GM23338 (cell line): Measurements from ENCODE around the gene FHAD1. TPM values are rescaled to one million over a fixed set of nuclear protein-coding genes. Genes with fewer than 3 reads are reported as not detected.
A peak's percentile ranks its signal among the peaks of the same experiment; 100 is the strongest.

Experiments
- ATAC-seq: fragments of 200-7000 bp; cut with Tn5 transposase; 3 replicates; pipeline ENCODE4 v1.9.1; 2020
- DNase-seq: peaks from one replicate; pipeline ENCODE4 v3.0.0-alpha.2; 2015; ENCODE audit warnings: low spot score
- H2AFZ ChIP-seq: fragments of 200-600 bp; sonication (generic); 2 replicates; pipeline ENCODE4 v1.8.0; 2016; ENCODE audit warnings: antibody characterized with exemption, mild to moderate bottlenecking, moderate library complexity
- H3F3A ChIP-seq: fragments of 200-600 bp; sonication (generic); replicated peaks from 2 replicates; pipeline ENCODE4 v1.8.0; 2017; ENCODE audit warnings: antibody characterized with exemption, mixed run types, low read depth
- H3K27ac ChIP-seq: fragments of 200-600 bp; sonication (generic); 2 replicates; pipeline ENCODE4 v1.6.1; 2016; ENCODE audit warnings: low read depth
- H3K27me3 ChIP-seq: fragments of 200-600 bp; sonication (generic); 2 replicates; pipeline ENCODE4 v1.8.0; 2016; ENCODE audit warnings: mild to moderate bottlenecking, mixed run types, moderate library complexity; ENCODE audit not compliant: insufficient read depth
- H3K36me3 ChIP-seq: fragments of 200-600 bp; sonication (generic); 2 replicates; pipeline ENCODE4 v1.8.0; 2016; ENCODE audit warnings: mild to moderate bottlenecking; ENCODE audit not compliant: insufficient read depth
- H3K4me1 ChIP-seq: fragments of 200-600 bp; sonication (generic); 2 replicates; pipeline ENCODE4 v1.8.0; 2016; ENCODE audit warnings: mild to moderate bottlenecking, moderate library complexity; ENCODE audit not compliant: insufficient read depth
- H3K4me2 ChIP-seq: fragments of 200-600 bp; sonication (generic); 2 replicates; pipeline ENCODE4 v1.7.1; 2017; ENCODE audit warnings: mixed run types
- H3K4me3 ChIP-seq: fragments of 200-600 bp; sonication (generic); 2 replicates; pipeline ENCODE4 v1.6.1; 2016; ENCODE audit warnings: mixed run types
- H3K79me2 ChIP-seq: fragments of 200-600 bp; sonication (generic); replicated peaks from 2 replicates; pipeline ENCODE4 v1.8.0; 2017; ENCODE audit warnings: mild to moderate bottlenecking; ENCODE audit not compliant: insufficient read depth
- H3K9me2 ChIP-seq: fragments of 200-600 bp; sonication (generic); 2 replicates; pipeline ENCODE4 v1.8.0; 2017; ENCODE audit not compliant: insufficient read depth
- H4K20me1 ChIP-seq: fragments of 200-600 bp; sonication (generic); replicated peaks from 2 replicates; pipeline ENCODE4 v1.8.0; 2017; ENCODE audit warnings: mild to moderate bottlenecking; ENCODE audit not compliant: insufficient read depth
- H3K27ac Mint-ChIP-seq: 2 replicates; pipeline ENCODE4 v1.8.0; 2020; ENCODE audit warnings: inconsistent platforms, mild to moderate bottlenecking, moderate library complexity, mixed read lengths
- H3K27me3 Mint-ChIP-seq: 3 replicates; pipeline ENCODE4 v1.8.0; 2022; ENCODE audit warnings: low read depth, mild to moderate bottlenecking, moderate library complexity, mixed read lengths, inconsistent platforms; ENCODE audit not compliant: insufficient read depth, poor library complexity
- H3K36me3 Mint-ChIP-seq: 3 replicates; pipeline ENCODE4 v1.8.0; 2021; ENCODE audit warnings: low read depth, mild to moderate bottlenecking, inconsistent platforms, moderate library complexity, mixed read lengths
- H3K4me1 Mint-ChIP-seq: 3 replicates; pipeline ENCODE4 v1.8.0; 2020; ENCODE audit warnings: mild to moderate bottlenecking, inconsistent platforms, mixed read lengths
- H3K4me3 Mint-ChIP-seq: 3 replicates; pipeline ENCODE4 v1.8.0; 2021; ENCODE audit warnings: moderate library complexity, mild to moderate bottlenecking, inconsistent platforms, mixed read lengths
- H3K9me3 Mint-ChIP-seq: 3 replicates; pipeline ENCODE4 v1.8.0; 2020; ENCODE audit warnings: moderate library complexity, mild to moderate bottlenecking, inconsistent platforms, mixed read lengths
- EZH2 ChIP-seq: fragments of 200-600 bp; sonication (generic); IDR thresholded peaks from one replicate; pipeline ENCODE4 v1.8.0; 2017; ENCODE audit warnings: antibody characterized with exemption, mild to moderate bottlenecking, low read depth; ENCODE audit not compliant: unreplicated experiment
- POLR2AphosphoS5 ChIP-seq: IDR thresholded peaks from 2 replicates; pipeline ENCODE4 v1.6.1; 2016; ENCODE audit warnings: antibody characterized with exemption, low read depth
- ZNF114 ChIP-seq: fragments of 250-450 bp; sonication (Bioruptor Pico); IDR thresholded peaks from 2 replicates; pipeline ENCODE4 v1.5.0; 2020; ENCODE audit warnings: mild to moderate bottlenecking, moderate library complexity
- polyA plus RNA-seq: library from polyadenylated mRNA; unstranded; fragments of >200 nt; fragmentation: Nextera tagmentation; extraction: Ambion mirVana; gene quantifications from 2 replicates; pipeline ENCODE4 v1.2.1, GENCODE V29; 2016
- total RNA-seq: library from RNA; depleted of rRNA; stranded (reverse); fragments of >200 nt; shearing (Covaris generic); gene quantifications from 2 replicates; pipeline ENCODE4 v1.2.3, GENCODE V29; 2014
- TF ChIP-seq, protein P1 (sequence below), 2 experiments: fragments of 200-600 bp in 1 of 2; sonication (generic) in 1 of 2; conservative IDR thresholded peaks; 2 replicates each; pipeline versions ENCODE4 v1.5.1 to v1.6.1; 2016 to 2017; ENCODE audit warnings: antibody characterized with exemption in 2 of 2, low read depth in 2 of 2, mild to moderate bottlenecking in 2 of 2, moderate library complexity in 1 of 2
- TF ChIP-seq, protein P2 (sequence below): IDR thresholded peaks from one replicate; pipeline ENCODE4 v1.6.1; 2018; ENCODE audit warnings: antibody characterized with exemption; ENCODE audit not compliant: unreplicated experiment

FHAD1 gene
- total and polyA plus RNA-seq, 2 experiments from 2014 or later, result 1.8 to 3.3 TPM

DNA sequence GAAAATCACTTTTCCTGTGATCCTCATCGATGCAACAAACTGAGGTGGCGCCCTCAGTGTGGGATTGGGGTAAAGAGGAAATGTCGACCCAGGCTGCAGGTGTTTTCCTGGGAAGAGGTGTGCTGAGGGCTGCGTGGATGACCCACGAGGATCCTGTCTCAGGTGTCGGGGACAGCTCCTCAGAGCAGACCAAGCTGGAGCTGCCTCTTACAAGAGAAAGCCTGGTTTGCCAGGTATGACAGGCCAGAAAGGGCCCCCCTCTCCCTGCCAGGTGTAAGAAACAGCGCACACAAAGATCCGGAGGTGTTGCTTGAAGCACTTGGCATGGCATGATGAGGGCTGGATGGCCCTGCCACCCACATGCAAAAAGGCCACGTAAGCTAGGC, 12.6 kb downstream of the FHAD1 start:
- H3K9me3 Mint-ChIP-seq, result no peaks in the 10 kb centered on the region
- peaks cover 19% of the 10 kb centered on the region for H3K4me1 Mint-ChIP-seq
- no peak overlapping the region for H3K27ac Mint-ChIP-seq
- Histone ChIP-seq H3K9me2 (no peaks in the 10 kb centered on the region), H3K4me3 (no peak overlapping the region), H3K36me3 (no peaks in the 10 kb centered on the region), H3K4me2 (no peak overlapping the region), H2AFZ (peak overlapping the region; percentile 7; the same call in 1 of the 2 replicates), H3K27ac (no peak overlapping the region), H3K27me3 (no peaks in the 10 kb centered on the region), H3K79me2 (no peaks in the 10 kb centered on the region), H3F3A (no peaks in the 10 kb centered on the region), H3K4me1 (no peaks in the 10 kb centered on the region), H4K20me1 (no peaks in the 10 kb centered on the region)
- no peak overlapping the region for H3K4me3 Mint-ChIP-seq
- no peaks in the 10 kb centered on the region for H3K36me3 Mint-ChIP-seq
- TF ChIP-seq, protein P1, sequence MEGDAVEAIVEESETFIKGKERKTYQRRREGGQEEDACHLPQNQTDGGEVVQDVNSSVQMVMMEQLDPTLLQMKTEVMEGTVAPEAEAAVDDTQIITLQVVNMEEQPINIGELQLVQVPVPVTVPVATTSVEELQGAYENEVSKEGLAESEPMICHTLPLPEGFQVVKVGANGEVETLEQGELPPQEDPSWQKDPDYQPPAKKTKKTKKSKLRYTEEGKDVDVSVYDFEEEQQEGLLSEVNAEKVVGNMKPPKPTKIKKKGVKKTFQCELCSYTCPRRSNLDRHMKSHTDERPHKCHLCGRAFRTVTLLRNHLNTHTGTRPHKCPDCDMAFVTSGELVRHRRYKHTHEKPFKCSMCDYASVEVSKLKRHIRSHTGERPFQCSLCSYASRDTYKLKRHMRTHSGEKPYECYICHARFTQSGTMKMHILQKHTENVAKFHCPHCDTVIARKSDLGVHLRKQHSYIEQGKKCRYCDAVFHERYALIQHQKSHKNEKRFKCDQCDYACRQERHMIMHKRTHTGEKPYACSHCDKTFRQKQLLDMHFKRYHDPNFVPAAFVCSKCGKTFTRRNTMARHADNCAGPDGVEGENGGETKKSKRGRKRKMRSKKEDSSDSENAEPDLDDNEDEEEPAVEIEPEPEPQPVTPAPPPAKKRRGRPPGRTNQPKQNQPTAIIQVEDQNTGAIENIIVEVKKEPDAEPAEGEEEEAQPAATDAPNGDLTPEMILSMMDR (conservative IDR thresholded peaks at IDR 0.05; ENCODE audit: low read depth in 2 of 2), result peak in 1 of 2 experiments; percentile 31; a peak in 1 of 4 replicates
- no peak for TF ChIP-seq POLR2AphosphoS5
- ATAC-seq (peak; percentile 61), DNase-seq (peak; percentile 25)
- peaks cover 8% of the 10 kb centered on the region for H3K27me3 Mint-ChIP-seq

DNA sequence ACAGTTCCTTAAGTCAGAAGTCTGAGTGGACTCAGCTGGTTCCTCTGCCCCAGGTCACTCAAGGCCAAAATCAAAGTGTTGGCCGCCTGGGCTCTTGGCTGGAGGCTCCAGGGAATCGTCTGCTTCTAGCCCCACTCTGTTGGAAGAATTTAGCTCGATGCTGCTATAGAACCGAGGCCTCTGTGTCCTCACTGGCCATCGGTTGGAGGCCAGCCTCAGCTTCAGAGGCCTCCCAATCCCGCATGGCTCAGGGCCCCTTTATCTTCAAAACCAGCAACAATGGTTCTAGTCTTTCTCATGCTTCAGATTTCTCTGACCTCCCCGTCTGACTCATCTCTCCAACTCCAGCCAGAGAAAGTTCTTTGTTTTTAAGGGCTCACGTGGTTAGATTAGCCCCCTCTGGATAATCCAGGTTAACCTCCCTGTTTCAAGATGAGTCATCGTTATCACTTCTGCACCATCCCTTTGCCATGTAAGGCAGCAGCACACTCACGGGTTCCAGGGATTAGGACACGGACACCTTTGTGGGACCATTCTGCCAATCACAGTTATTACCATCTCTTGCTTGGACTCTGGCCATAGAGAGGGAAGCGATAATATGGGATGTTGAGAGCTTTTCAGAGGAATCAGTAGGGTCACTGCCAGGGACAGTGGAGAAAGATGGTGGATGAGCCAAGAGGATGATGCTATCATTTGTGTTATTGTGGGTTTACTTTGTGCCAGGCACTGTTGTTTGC, 13.6 kb downstream of the FHAD1 start:
- Mint-ChIP-seq H3K4me3 (no peak overlapping the region), H3K27me3 (peaks cover 8% of the 10 kb centered on the region), H3K36me3 (no peaks in the 10 kb centered on the region), H3K27ac (no peak overlapping the region; the same call in 1 of the 2 replicates), H3K4me1 (peaks cover 19% of the 10 kb centered on the region; the same call in 2 of the 3 replicates), H3K9me3 (no peaks in the 10 kb centered on the region)
- Histone ChIP-seq H3K27ac (no peak overlapping the region), H3F3A (no peaks in the 10 kb centered on the region), H3K36me3 (no peaks in the 10 kb centered on the region), H3K27me3 (no peaks in the 10 kb centered on the region), H3K79me2 (no peaks in the 10 kb centered on the region), H3K9me2 (no peaks in the 10 kb centered on the region), H2AFZ (no peak overlapping the region), H3K4me2 (no peak overlapping the region), H3K4me1 (no peaks in the 10 kb centered on the region), H4K20me1 (no peaks in the 10 kb centered on the region), H3K4me3 (no peak overlapping the region)
- no peak for ATAC-seq
- no peak for DNase-seq
- TF ChIP-seq, protein P1 (conservative IDR thresholded peaks at IDR 0.05; ENCODE audit: low read depth in 2 of 2), result no peak
- no peak for TF ChIP-seq EZH2
- TF ChIP-seq, protein P2, sequence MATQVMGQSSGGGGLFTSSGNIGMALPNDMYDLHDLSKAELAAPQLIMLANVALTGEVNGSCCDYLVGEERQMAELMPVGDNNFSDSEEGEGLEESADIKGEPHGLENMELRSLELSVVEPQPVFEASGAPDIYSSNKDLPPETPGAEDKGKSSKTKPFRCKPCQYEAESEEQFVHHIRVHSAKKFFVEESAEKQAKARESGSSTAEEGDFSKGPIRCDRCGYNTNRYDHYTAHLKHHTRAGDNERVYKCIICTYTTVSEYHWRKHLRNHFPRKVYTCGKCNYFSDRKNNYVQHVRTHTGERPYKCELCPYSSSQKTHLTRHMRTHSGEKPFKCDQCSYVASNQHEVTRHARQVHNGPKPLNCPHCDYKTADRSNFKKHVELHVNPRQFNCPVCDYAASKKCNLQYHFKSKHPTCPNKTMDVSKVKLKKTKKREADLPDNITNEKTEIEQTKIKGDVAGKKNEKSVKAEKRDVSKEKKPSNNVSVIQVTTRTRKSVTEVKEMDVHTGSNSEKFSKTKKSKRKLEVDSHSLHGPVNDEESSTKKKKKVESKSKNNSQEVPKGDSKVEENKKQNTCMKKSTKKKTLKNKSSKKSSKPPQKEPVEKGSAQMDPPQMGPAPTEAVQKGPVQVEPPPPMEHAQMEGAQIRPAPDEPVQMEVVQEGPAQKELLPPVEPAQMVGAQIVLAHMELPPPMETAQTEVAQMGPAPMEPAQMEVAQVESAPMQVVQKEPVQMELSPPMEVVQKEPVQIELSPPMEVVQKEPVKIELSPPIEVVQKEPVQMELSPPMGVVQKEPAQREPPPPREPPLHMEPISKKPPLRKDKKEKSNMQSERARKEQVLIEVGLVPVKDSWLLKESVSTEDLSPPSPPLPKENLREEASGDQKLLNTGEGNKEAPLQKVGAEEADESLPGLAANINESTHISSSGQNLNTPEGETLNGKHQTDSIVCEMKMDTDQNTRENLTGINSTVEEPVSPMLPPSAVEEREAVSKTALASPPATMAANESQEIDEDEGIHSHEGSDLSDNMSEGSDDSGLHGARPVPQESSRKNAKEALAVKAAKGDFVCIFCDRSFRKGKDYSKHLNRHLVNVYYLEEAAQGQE, result no peak
- no peak for TF ChIP-seq ZNF114 (CRISPR knock-in tag)
- no peak for TF ChIP-seq POLR2AphosphoS5
